ENCODE measurements around the gene LIPA. TPM values are rescaled to one million over a fixed set of nuclear protein-coding genes. Genes with fewer than 3 reads are reported as not detected.

LIPA gene
- total and polyA plus RNA-seq, 9 of the 15 experiments (the other 6 are each of a cell fraction or from before 2014, with no cell fraction given): 0.07 to 0.40 (median 0.15) TPM; not detected in 1

- no peak for TF ChIP-seq ZBTB12 (CRISPR knock-in tag; IDR thresholded peaks at IDR 0.05)
- TF ChIP-seq ZBTB43 (CRISPR knock-in tag; IDR thresholded peaks at IDR 0.05): no peak
- no peak for TF ChIP-seq ZNF583 (CRISPR knock-in tag; IDR thresholded peaks at IDR 0.05)
- TF ChIP-seq CBX3 (IDR thresholded peaks at IDR 0.05; ENCODE audit: borderline replicate concordance in 1 of 2, low read length in 2 of 2): no peak
- TF ChIP-seq XRCC4 (IDR thresholded peaks at IDR 0.05; ENCODE audit: extremely low read depth, insufficient read depth, insufficient read length): no peak
- TF ChIP-seq SETDB1 (IDR thresholded peaks at IDR 0.05; ENCODE audit: low read length): no peak
- TF ChIP-seq POLR2B (IDR thresholded peaks at IDR 0.05; ENCODE audit: low read depth, partially characterized antibody): no peak
Measured at GRCh38 chr10:89256962-89257361, 5.4 kb upstream of the LIPA start (continued).

- no peak overlapping the region for H3K27ac ChIP-seq (ENCODE audit: extremely low read depth, low read depth, low read length)
- H4K20me1 ChIP-seq (replicated peaks; ENCODE audit: control insufficient read depth, insufficient read depth, low read length): no peaks in the 10 kb centered on the region
- in situ Hi-C loops (cut with MboI) (no loop called here), intact Hi-C loops (cut with micrococcal nuclease) (no loop called here)
- no peaks in the 10 kb centered on the region for H3K36me3 ChIP-seq (ENCODE audit: control insufficient read depth, insufficient read depth, low read length)
- H2AFZ ChIP-seq (ENCODE audit: low read depth, low read length): no peak overlapping the region
- ATAC-seq (no peak), DNase-seq (ENCODE audit: extremely low read depth in 1 of 4, low spot score in 3 of 4) (no peak), FAIRE-seq (no peak)
- no peaks in the 10 kb centered on the region for H3K79me2 ChIP-seq (ENCODE audit: control insufficient read depth, insufficient read depth, low read length)
- WGBS (ENCODE audit: insufficient coverage, low coverage, missing lambda C conversion rate): 0% methylated on average over 3 of the region's 3 CpGs
- H3K9me1 ChIP-seq (ENCODE audit: control insufficient read depth, insufficient read depth, low read length): no peaks in the 10 kb centered on the region
- H3K27me3 ChIP-seq (ENCODE audit: control insufficient read depth in 2 of 2, insufficient read depth in 2 of 2, low read length in 2 of 2): no peaks in the 10 kb centered on the region
- H3K4me2 ChIP-seq (ENCODE audit: insufficient read depth, low read length): no peak overlapping the region
- no TSS peak for BruUV-seq (replicated peaks)
- no peak overlapping the region for H3K4me3 ChIP-seq
- ChIA-PET CTCF (ENCODE audit: low intra/inter-chr PET ratio) (no interaction called here), POLR2A (no interaction called here)
- no peak overlapping the region for H3K9ac ChIP-seq (ENCODE audit: insufficient read depth in 1 of 2, low read depth in 2 of 2, low read length in 2 of 2)
- no peaks in the 10 kb centered on the region for H3K9me3 ChIP-seq (replicated peaks; ENCODE audit: control insufficient read depth, insufficient read depth, low read depth, low read length)
- H3K4me1 ChIP-seq (replicated peaks in 1 of 2; ENCODE audit: control insufficient read depth in 2 of 2, insufficient read depth in 2 of 2, low read length in 2 of 2): peaks cover 0 to 6% of the 10 kb centered on the region in 2 experiments; a peak in 2 of 5 replicates
- TF ChIP-seq ZNF589 (CRISPR knock-in tag; IDR thresholded peaks at IDR 0.05; ENCODE audit: low read depth): no peak
- TF ChIP-seq THAP12 (CRISPR knock-in tag; IDR thresholded peaks at IDR 0.05): no peak
- no peak for TF ChIP-seq ZNF76 (CRISPR knock-in tag; IDR thresholded peaks at IDR 0.05; ENCODE audit: borderline replicate concordance)
- TF ChIP-seq ZZZ3 (IDR thresholded peaks at IDR 0.05): no peak
- no peak for TF ChIP-seq NFE2L1 (tag; IDR thresholded peaks at IDR 0.05; ENCODE audit: borderline replicate concordance, low read depth)
- TF ChIP-seq SNAPC5 (CRISPR knock-in tag; IDR thresholded peaks at IDR 0.05): no peak
- no peak for TF ChIP-seq HMGXB4 (CRISPR knock-in tag; IDR thresholded peaks at IDR 0.05)
- no peak for TF ChIP-seq ZNF695 (CRISPR knock-in tag; IDR thresholded peaks at IDR 0.05)
- TF ChIP-seq GATAD2A (IDR thresholded peaks at IDR 0.05): no peak
- no peak for TF ChIP-seq ARNT (IDR thresholded peaks at IDR 0.05)
Measured at GRCh38 chr10:89256340-89256739, 4.8 kb upstream of the LIPA start.

Data from K562 (cell line).